GM19467 (cell line): ENCODE measurements around the gene GAGE10.
"Not testable (repeated sequence)": the region's sequence is repeated elsewhere in the genome, so short reads cannot be mapped to it uniquely, and the experiment has no call there.

Source experiments
- ATAC-seq: cut with Tn5 transposase; IDR thresholded peaks from one replicate; pipeline ENCODE4 v1.9.1; 2021; ENCODE audit warnings: mild to moderate bottlenecking, moderate library complexity; ENCODE audit not compliant: unreplicated experiment

The GAGE10 gene

GRCh38 chrX:49276207-49276606 is 27.2 kb upstream of the GAGE10 start:
- ATAC-seq, result no peak

- ATAC-seq, result no peak
These were observed 26.5 kb upstream of the GAGE10 start for GRCh38 chrX:49276671-49277534.

DNA sequence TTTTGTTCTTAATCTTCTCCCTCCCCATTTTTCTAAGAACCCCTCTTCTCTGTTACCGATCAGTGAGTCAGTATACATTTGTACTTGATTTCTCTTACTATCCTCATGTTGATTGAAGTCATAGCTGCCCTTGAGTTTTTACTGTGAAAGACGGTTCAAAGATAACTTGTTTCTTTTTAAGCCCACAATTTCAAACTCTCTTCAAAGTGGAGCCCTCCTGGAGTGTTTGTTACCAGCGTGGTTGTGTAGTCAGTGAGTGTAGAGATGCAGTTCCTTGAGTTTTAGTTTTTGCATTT is 26.0 kb upstream of the GAGE10 start:
- ATAC-seq, result no peak

- ATAC-seq, result no peak
These were observed 25.4 kb upstream of the GAGE10 start for GRCh38 chrX:49278081-49278480.

DNA sequence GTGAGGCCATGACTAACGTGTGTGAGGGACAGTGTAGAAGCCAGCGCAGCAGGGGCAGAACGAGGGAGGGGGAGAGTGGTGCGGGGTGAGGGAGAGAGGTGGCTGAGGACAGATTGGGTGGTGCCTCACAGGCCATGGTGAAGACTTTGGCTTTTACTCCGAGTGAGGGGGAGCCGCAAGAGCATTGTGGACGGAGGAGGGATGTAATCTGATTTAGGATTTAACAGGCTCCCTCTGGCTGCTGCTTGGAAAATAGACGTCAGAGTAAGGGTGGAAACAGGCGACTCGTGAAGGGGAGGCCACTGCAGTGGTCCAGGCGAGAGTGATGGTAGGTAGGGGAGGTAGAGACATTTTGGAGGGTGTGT is 20.8 kb upstream of the GAGE10 start:
- ATAC-seq, result no peak

DNA sequence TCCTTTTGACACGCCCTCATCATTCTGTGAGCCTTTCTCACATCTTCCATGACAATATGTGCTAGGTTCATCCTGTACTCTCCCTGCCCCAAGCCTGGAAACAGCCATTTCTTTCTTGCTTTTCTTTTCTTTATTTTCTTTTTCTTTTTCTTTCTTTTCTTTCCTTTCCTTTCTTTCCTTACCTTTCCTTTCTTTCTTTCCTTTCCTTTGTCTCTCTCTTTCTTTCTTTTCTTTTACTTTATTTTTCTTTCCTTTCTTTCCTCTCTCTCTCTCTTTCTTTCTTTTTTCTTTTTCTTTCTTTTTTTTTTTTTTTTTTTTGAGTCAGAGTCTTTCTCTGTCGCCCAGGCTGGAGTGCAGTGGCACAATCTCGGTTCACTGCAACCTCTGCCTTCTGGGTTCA is 19.2 kb upstream of the GAGE10 start:
- no peak for ATAC-seq

GRCh38 chrX:49286136-49286535 is 17.3 kb upstream of the GAGE10 start:
- no peak for ATAC-seq

DNA sequence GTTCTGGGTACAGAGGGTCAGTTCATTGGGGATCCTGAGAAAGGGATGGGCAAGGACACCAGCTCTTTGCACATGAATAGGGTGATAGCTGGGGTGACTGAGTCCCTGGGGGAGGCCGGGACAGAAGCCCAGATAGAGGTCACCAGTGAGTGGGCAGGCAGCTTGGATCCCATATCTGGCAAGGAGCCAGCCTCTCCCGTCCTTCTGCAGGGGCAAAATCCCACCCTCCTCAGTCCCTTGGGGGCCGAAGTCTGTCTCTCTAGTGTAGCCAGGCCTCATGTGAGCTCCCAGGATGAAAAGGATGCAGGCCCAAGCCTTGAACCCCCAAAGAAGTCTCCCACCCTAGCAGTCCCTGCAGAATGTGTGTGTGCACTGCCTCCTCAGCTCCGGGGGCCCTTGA is 16.9 kb upstream of the GAGE10 start:
- ATAC-seq, result no peak

- no peak for ATAC-seq
These were observed 15.8 kb upstream of the GAGE10 start for GRCh38 chrX:49287665-49288064.

GRCh38 chrX:49290215-49290614 is 13.2 kb upstream of the GAGE10 start:
- ATAC-seq, result no peak

DNA sequence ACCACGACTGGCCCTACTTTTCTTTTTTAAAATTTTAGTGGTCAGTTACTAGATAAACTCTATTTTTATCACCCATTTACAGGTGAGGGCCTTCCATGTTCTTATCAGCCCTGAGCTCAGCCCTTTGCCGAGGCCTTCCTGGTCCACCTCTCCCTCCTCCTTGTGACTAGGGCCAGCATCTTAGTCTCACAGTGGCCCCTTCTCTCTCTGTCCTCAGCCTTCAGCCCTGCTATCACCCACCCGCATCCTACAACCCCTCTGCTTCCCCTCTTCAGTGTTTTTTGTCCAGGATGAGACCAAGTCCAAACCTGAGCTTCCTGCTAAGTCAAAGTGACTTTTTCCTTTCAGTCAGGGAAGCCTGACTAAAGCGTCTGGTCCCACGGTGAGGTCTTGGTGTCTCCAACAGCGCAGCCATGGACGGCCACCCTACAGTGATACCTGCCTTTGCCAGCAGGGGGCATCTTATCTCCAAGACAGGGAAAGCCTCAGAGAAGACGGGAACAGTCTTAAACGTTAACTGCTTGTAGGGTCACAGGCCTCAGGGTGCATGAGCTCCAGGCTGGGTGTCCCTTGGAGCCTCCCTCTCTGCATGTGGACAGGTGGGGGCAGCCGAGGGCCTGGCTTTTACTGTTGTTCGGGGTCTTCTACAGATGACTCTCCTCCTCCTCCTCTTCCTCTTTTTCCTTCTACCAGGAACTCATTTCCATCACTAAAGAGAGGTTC is 11.7 kb upstream of the GAGE10 start:
- ATAC-seq, result no peak

DNA sequence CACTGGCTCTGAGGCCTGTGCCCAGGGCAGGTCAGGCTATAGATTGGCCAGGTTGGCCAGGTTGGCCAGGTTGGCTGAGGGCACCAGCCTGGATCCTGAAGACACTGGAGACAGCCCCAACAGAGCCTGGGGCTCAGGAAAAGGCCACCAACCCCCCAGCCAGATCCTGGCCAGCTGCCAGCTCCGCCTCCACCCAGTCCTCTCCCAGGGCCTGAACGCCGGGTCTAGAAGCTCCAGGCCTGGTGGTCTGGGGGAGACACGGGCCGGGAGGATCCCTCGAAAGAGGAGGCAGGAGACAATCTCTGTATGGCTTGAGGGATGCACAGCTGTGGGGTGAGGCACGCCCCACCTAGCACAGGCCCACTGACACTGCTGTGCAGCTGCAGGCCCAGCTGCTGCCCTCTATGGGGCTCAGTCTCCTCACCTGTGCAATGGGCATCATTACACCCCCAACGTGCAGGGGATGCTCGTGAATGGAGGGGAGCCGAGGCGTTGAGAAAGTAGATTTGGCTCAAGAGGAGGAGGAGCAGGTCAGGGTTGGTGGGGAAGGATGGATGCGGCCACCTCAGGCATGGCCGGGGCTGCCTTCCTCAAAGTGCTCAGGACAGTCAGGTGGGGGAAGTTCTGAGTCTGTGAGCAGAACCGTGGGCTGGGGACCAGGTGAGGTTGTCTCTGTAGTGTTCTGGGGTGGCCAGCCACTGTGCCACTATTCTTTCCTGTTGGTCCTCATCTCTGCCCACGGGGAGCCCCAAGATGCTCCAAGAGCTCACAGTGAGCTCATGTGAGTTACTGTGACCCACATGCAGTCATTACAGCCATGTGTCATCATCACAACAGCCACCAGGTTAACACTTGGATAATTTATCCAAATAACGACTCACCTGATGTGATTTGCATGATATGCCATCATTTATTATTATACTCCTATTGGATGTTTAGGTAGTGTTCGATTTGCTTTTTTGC is 10.8 kb upstream of the GAGE10 start:
- ATAC-seq, result no peak

DNA sequence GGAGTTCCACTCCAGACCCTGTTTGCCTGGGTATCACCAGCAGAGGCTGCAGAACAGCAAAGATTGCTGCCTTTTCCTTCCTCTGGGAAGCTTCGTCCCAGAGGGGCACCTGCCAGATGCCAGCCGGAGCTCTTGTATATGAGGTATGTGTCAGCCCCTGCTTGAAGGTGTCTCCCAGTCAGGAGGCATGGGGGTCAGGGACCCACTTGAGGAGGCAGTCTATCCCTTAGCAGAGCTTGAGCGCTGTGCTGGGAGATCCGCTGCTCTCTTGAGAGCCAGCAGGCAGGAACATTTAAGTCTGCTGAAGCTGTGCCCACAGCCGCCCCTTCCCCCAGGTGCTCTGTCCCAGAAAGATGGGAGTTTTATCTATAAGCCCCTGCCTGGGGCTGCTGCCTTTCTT is 4.2 kb upstream of the GAGE10 start:
- not testable (repeated sequence) for ATAC-seq

DNA sequence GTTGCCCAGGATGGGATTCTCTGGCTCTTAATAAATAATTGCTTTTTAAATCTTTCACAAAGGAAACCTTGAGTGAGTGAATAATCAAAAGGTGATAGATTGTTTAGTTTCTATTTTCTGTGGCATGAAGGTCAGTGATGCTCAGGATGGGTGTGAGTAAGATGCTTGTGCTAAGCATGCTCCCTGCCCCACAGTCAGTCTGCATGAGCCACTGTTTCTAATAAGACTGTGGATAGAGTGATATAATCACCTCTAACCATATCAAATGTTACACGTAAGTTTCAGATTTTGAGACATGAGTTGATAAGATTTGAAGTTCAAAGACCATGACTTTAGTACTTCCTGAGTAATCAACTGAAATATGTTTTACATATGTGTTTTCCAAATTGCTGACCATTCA is 2.7 kb upstream of the GAGE10 start:
- no peak for ATAC-seq

GRCh38 chrX:49307775-49308174 is 4.3 kb downstream of the GAGE10 start:
- not testable (repeated sequence) for ATAC-seq

DNA sequence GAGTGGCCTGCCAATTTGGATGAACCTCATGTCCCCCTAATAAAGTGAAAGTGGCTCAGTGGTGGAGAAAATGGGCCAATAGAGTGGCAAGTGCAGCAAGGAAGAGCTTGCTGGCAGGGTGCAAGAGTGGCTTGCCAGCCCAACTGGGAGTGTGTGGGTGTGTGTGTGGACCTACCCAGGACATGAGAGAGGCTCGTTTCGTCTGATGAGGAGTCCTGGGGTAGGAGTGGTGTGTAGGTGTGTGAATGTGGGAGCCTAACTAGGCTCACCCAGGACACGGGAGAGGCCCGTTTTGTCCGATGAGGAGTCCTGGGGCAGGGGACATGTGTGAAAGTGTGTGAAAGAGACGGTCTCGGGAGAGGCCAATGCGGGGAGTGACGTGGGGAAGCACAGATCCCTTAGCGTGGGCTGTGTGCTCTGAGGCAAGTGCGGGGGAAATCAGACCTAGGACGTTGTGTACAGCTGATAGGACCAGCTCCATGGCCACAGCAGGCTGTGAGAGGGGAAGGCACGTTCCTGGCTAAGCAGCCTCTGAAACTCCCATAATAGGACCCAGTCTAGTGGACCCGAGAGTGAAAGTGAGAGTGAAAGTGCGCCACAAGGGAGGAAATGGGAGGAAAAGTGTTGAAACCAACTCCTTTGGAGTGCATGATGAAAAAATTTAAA is 5.3 kb downstream of the GAGE10 start:
- ATAC-seq, result no peak

GRCh38 chrX:49309401-49309981 is 6.0 kb downstream of the GAGE10 start:
- no peak for ATAC-seq

GRCh38 chrX:49310371-49310770 is 6.9 kb downstream of the GAGE10 start:
- no peak for ATAC-seq

DNA sequence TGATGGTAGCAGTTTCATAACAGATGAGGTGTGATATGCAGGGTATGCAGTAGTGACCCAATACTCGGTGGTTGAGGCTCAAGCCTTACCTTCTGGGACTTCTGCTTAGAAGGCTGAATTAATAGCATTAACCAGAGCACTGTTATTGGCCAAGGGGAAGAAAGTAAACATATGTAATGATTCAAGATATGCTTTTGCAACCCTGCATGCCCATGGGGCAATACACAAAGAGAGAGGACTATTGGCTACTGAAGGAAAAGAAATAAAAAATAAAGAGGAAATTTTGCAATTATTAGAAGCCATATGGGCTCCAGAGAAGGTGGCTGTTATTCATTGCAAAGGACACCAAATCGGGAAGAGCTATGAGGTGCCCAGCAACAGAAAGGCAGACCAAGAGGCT is 8.7 kb downstream of the GAGE10 start:
- no peak for ATAC-seq

DNA sequence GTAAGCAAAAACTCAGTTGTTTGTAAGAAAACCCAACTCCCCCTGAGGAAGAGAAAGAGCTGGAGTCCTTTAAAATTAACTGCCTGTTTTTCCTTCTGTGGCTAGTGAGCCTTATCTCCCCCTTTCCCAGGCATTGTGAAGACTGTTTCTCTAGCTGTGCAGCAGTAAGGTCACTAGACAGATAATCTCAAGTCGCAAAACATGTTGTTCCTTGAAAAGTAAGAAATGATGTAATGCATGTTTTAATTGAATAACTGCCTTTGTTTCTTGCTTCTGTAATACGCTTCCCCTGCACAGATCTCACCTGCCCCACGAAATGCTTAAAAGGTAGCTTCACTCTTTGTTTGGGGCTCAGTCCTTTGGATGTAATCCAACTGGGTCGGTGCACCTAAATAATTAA is 12.6 kb downstream of the GAGE10 start:
- no peak for ATAC-seq

- not testable (repeated sequence) for ATAC-seq
These were observed 18.3 kb downstream of the GAGE10 start, which contains the start of gene GAGE12J for GRCh38 chrX:49321737-49322136. GAGE12J (plus strand) TSS chrX:49322037; CDS start chrX:49323194, 1,157 bp downstream.
